Activated CD8-positive, alpha-beta memory T cell treated with anti-CD3 and anti-CD28 coated beads, Interleukin-2, amount 50 U/mL, for 1 hour (primary cell): ENCODE results near the gene AFM.

Experiments used
- DNase-seq: peaks from one replicate; pipeline ENCODE4 v3.0.0-alpha.2; 2020; ENCODE audit errors: extremely low read depth

Gene AFM

DNA sequence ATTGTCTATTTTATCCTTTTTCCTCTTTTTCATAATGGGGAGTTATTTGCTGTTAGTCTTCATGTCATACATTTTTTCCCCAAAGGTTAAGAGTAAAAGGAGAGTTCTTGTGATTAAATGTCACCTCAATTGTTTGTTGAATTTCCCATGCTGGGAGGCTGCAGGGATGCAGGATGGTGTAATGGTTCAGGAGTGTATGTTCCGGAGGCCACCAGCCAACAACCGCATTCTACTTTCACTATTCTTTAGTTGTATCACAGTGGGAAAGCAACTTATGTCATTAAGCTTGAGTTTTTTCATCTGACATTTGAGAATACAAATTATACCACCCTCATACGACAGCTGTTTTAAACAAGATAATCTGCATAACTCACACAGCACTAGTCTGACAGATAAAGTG lies 30.1 kb upstream of the AFM start:
- no peak for DNase-seq

DNA sequence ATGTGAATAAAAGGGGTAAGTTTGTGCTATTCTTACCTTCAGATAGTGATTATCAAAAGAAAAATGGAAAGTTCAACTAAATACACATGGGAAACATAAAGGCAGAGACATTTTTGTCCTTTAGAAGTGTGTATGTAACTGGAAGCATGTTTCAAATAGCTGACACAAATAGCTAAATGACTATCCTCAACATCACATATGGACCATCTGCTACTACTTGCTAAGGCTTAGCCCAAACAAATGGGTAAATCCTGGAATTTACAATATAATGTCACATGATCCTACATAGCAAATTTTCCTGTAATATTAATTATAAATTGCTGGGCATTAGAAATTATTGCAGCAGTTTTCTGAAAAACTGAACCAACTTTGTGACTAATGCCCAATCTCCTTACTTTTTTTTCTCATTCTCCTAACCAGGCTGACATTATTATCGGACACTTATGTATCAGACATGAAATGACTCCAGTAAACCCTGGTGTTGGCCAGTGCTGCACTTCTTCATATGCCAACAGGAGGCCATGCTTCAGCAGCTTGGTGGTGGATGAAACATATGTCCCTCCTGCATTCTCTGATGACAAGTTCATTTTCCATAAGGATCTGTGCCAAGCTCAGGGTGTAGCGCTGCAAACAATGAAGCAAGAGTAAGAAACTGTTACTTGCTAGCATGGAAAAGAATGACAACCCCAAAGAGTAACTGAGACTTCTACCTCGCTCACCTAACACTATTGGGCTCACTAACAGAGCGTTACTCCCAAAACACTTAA lies 29.4 kb upstream of the AFM start:
- no peak for DNase-seq

DNA sequence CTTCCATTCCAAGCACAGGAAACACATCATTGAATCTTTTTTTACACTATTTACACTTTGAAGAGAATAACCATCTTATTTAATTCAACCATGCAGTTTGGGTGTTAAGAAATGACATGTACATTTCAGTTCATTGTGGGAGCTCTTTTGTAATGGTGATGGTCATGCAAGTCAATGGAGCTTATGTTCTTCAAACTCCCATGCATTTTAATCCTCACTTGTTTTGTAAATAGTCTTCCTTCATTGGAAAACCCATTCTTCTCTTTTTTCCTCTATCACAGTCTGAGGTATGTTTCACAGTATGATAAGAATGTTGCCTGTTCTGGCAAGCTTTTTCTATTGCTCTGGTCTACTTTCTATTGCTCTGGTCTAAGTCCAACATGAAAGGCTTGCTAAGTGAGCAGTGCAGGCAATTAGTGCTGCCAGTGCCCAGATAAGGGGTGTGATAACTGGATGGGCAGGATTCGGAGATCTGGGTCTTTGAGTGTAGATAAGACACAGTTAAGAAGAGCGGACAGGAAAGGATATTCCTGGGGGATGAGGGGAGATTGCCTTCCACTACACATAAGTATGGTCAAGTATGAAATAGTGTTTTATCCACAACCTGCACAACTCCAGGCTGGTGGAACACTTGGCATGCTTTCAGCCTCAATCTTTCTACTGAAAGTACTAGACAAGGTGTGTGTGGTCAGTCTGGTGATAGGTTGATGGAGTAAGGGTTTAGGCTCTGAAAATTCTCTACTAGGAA lies 28.4 kb upstream of the AFM start:
- no peak for DNase-seq

DNA sequence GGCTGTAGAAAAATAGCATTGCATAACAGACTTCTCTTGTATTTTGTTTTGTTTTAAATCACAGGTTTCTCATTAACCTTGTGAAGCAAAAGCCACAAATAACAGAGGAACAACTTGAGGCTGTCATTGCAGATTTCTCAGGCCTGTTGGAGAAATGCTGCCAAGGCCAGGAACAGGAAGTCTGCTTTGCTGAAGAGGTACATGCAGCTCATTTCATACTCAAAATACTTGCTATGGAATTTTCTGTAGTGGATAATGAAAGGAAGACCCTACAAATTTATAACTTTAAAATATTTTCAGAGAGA lies 27.9 kb upstream of the AFM start:
- no peak for DNase-seq

DNA sequence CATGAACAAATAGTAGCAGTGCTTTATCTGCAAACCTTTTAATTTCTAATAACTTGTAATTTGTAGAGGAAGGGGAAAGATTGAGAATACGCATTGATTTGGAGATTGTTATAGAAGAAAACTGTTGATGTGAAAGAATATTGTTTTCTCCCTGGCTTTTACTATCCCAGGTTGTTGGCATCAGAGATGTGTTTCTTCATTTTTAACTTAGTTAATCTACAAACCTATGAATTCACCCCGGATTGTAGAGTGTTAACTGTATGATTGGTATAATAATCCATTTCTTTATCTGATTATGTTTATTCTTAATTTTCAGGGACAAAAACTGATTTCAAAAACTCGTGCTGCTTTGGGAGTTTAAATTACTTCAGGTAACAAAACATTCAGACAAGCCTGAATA lies 26.6 kb upstream of the AFM start:
- DNase-seq, result no peak

DNA sequence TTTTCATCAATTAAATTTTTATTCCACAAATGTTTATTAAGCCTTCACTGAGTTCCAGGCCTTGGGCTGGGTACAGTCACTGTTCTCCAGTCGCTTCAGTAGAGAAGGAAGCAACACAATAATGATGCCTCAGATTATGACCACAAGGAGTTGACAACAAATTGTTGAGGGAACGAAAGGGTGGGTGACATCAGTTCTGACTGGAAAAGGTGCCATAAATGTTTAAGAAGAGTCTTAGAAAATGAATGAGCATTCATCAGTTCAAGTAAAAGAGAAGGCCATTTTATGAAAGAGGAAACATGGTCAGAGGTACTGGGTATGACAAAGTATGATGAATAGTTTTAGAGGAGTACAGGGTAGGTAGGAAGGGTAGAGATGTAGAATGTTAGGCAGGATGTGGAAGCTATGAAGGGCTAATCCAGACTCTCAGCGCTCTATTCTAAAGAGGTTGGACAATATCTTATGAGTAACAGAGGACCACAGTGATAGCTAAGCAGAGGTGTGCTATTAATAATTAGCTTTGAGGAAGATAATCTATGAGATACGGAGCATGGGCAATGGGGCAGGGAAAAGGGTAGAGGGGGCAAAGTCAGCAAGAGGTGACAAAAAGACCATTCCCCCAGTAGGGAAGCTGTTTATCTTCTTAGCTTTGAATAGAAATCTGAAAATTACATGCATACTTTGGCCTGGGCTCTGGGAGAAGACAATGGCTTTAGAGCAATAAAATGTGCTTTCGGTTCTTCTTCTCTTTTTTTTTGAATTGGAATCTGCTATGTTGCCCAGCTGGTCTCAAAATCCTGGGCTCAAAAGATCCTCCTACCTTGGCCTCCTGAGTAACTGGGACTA lies 25.1 kb upstream of the AFM start:
- DNase-seq, result no peak

DNA sequence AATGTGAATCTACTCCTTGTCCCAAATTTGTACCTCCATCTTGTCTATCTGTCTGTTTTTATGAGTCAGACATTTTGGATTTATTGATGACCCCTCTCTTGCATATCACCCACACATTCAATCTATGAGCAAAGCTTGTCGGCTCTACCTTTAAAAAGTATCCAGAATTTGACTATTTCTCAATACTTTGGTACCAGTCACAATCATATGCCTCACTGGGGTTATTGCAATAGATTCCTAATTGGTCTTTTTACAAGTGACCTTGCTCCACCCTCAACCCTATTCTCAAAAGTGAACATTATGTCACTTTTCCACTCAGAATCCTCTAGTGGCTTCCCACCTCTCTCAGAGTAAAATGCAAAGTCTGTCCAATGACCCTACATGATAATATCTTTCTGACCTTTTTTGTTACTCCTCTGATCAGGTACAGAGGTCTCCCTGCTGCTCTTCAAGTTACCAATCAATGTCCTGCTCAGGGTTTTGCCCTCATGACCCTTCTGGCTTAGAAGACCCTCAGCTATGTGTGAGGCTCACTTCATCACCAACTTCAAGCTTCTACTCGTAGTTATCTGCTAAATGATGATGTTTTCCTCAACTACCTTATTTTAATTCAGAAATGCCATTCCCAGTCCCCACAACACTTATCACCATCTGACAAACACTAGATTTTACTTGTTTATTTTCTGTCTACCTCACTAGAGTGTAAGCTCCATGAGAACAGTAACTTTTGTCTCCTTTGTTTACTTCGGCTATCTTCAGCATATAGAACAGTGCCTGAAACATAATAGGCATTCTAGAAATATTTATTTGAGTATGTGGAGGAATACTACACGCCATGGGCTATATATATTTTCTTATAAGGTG lies 23.1 kb upstream of the AFM start:
- DNase-seq, result no peak

DNA sequence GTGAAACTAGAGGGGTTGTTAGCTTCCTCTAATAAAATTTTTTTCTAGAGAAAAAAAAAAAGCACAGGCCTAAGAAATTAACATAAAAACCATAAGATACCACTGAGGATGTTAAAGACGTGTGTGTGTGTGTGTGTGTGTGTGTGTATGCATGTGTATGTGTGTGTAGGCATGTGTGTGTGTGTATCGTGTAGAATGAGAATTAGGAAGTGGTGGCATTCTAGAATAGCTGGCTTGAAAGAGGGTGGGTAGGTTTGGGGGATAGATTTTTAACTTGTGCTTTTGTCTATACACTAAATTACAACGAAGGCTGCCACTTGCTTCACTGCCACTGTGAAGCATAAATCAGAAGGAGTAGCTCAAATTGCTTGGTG lies 22.5 kb upstream of the AFM start:
- DNase-seq, result no peak

DNA sequence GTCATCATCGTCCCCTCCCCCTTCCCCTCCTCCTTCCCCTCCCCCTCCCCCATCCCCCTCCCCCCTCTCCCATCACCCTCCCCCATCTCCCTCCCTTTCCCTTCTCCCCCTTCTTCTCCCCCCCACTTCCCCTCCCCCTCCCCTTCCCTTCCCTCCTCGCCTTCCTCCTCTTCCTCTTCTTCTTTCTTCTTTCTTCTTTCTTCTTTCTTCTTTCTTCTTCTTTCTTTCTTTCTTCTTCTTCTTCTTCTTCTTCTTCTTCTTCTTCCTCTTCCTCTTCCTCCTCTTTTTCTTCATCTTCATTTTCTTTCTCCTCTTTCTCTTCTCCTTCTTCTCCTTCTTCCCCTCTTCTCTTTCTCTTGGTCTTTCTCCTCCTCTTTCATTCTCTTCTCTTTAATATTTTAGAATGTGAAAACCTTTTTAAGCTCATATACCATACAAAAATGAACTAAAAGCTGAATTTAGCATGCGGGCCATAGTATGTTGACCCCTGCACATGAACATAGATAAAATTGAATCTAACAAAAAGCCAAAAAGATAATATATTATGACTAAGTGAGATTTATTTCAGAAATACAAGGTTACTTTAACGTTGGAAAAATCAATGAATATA lies 20.5 kb upstream of the AFM start:
- DNase-seq, result no peak

DNA sequence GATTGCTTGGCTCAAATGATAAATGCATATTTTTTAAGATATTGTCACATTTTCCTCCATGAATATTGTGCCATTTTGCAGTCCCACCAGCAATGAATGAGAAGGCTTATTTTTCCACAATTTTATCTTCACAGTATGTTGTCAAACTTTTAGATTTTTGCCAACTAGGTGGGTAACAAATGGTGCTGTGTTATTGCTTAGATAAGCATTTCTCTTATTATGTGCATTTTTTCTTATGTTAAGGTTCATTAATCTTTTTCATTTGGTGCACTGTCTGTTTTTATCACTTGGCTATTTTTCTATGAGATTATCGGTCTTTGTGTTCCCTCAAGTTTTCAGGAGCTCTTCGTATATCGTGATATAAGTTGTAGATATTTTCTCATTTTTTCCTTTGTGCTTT lies 13.4 kb upstream of the AFM start:
- DNase-seq, result no peak

DNA sequence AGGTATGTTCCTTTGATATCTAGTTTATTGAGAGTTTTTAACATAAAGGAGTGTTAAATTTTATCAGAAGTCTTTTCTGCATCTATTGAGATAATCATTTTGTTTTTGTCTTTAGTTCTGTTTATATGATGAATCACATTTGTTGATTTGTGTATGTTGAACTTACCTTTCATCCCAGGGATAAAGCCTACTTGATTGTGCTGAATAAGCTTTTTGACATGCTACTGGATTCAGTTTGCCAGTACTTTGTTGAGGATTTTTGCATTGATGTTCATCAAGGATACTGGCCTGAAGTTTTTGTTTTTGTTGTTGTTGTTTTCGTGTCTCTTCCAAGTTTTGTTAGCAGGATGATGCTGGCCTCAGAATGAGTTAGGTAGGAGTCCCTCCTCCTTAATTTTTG lies 10.8 kb upstream of the AFM start:
- DNase-seq, result no peak

DNA sequence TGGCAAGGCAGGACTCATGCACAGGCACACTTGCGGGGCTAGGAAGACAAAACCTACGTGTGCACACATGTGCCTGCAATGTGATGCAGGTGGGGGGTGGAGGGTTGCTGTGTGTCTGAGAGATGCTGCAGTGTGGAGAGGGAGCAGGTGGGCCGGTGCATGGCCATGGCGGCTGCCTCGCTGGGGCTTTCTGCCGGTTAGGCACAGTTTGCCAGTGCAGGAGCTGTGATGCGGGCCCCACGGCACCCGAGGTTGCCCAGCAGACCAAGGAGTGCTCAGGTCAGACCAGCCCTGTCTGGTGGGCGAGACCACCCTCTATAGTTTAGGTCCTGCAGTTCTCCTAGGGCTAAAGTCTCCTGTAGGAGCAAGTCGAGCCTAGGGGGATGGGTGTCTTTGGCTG lies 4.4 kb upstream of the AFM start:
- no peak for DNase-seq

DNA sequence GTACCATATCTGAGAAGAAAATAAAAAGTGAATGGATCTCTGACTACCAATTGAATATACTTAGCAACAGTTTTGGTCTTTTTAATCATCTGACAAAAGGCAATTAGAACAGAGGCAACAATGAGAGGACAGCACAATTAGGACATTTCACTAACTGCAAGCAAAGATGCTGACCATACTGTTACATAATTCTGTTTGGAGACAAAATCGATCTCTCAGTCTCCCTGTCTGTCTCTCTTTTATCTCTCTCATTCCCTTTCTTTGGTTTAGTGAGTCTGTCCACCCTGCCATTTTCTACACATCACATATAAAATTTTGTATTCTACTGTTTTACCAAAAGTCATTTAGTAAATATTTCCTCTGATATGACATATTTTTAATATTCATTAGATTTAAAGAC lies 2.2 kb upstream of the AFM start:
- DNase-seq, result no peak

DNA sequence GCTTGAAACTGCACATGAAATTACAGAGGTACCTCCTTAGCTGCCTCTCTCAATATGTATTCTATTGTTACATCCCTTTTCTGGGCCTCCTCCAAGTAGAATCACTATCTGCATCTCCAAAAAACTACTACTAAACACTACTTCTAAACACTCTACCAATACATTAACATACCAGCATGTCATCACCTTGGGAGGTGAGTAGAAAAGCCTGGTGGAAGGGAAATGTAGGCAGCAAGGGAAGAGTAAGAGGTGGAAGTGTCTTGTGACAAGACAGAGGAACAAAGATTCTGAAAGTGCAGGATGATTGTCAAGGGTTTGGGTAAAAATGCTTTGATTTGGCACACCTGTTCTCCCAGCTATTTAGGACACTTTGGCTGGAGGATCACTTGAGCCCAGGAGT lies 3.5 kb downstream of the AFM start:
- no peak for DNase-seq

DNA sequence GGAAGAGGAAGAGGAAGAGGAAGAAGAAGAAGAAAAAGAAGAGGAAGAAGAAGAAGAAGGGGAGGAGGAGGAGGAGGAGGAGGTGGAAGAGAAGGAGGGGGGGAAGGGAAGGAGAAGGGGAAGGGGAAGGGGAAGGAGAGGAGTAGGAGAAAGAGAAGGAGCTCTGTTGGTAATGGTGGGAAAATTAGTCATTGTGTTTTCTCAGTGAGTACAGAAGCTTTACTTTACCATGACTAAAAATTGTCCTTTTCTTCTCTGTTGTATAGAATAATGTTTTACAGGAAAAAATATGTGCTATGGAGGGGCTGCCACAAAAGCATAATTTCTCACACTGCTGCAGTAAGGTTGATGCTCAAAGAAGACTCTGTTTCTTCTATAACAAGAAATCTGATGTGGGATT lies 4.1 kb downstream of the AFM start:
- DNase-seq, result no peak

DNA sequence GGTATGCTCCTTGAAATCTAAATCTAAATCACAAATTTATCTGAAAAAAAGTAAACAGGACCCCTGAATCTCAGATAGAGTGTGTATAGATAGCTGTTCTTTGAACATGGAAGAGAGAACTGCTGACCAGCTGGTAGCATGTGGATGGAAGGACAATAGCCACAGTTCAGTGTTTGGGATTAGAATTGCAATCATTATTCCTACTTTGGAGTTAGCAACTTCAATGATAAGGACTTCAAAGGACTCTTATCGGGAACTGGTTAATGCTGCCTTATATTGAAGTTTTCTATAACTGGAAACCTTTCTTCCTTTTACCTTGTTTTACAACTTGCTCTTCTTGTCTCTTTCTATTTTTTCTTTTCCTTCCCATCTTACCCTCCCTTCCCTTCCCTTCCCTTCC lies 5.0 kb downstream of the AFM start:
- DNase-seq, result no peak

DNA sequence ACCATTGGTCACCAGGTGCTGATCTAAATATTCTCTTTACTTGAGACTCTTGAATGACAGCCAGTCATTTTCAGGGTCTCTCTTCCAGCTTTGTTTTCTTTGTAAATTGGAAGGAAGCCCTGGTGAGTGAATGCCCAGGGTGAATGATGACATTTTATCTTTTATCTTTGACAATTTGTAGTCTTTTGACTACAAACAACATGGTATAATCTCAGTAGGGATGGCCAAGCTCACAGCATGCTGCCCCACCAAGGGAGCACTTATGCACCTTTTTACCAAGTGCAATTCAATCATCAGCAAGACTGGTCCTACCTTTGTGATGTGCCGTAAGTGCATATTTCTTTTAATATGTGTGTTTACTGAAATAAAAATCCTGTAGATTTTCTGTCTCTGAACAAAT lies 5.7 kb downstream of the AFM start:
- no peak for DNase-seq

DNA sequence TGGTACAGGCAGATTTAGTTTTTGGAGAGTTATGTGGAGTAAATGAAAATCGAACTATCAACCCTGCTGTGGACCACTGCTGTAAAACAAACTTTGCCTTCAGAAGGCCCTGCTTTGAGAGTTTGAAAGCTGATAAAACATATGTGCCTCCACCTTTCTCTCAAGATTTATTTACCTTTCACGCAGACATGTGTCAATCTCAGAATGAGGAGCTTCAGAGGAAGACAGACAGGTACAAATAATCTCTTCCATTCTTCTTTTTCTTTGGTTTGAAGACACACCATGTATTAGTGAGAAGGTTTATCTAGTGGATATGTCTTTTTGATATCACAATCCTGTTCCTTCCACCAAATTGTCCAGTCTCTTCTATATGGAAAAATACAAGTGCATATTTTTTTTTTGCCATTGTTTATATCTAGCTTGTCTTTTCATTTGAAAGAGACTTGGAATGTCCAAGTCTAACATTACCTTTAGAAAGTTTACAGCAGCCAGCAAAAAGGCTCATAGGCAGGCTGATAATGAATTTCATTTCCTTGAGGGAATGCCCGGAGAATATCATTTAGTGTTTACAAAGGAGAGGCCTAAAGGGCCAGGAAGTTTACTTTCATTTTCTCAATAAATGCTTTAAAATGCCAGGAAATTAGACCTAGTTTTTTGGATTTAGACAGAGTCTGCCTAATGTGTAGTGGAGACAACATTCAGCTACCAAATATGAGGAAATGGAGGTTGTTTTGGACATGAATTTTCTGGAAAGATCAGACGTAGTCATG lies 18.6 kb downstream of the AFM start:
- DNase-seq, result no peak

DNA sequence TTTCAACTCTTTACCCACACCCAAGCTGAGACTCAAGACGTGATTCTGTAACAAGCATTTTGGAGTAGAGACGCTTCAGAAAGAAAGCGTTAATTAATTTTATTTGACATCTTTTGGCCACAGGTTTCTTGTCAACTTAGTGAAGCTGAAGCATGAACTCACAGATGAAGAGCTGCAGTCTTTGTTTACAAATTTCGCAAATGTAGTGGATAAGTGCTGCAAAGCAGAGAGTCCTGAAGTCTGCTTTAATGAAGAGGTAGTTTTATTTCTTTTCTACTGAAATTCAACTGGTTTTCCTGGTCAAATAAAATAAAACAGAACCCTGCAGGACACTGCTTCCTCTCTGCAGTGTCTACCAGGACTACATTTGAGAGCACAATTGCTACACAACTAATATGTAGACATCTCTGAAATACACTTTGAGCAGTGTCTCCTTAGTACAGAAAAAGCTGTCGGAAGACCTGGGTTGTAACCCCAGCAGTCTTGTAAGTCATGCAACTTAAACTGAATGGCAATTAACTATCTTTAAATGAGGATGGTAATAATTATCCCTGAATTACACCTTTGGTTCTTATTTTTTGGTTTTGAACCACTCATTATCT lies 20.2 kb downstream of the AFM start:
- no peak for DNase-seq

DNA sequence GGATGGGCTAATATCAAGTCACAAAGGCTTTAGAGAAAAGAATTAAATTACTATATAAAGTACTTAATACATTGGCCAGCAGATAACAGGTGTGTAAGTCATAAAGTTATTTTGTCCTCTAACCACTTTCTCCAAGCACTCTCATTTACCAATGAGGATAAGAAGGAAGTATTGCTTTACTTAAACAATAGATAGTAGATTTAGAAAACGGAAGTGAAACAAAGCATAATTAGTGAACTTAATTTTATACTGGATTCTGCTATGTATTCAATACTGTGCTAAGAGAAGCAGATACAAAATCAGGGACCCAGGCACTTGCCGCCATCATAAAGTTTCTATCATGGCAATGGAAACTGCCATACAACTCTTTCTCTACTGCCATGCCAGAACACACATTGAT lies 24.0 kb downstream of the AFM start:
- no peak for DNase-seq
